WERI-Rb-1 (cell line): ENCODE results near the gene MAPKAP1.

Source experiments
- DNase-seq: peaks from one replicate; pipeline ENCODE4 v3.0.0-alpha.2; 2020
- H3K27ac ChIP-seq: fragments of 250-450 bp; sonication (Bioruptor Pico); 2 replicates; pipeline ENCODE4 v1.5.1; 2020; ENCODE audit warnings: mild to moderate bottlenecking, moderate library complexity
- H3K27me3 ChIP-seq: fragments of 250-450 bp; sonication (Bioruptor Pico); 2 replicates; pipeline ENCODE4 v1.5.1; 2021; ENCODE audit warnings: mild to moderate bottlenecking, low read depth, moderate library complexity; ENCODE audit not compliant: insufficient read depth, severe bottlenecking
- H3K36me3 ChIP-seq: fragments of 250-450 bp; sonication (Bioruptor Pico); 2 replicates; pipeline ENCODE4 v1.5.1; 2020; ENCODE audit warnings: mild to moderate bottlenecking, moderate library complexity
- H3K4me3 ChIP-seq: 2 replicates; pipeline ENCODE4 v1.5.1; 2011; ENCODE audit warnings: low read depth, mild to moderate bottlenecking, control low read depth, low read length
- H3K9me3 ChIP-seq: fragments of 250-450 bp; sonication (Bioruptor Pico); 2 replicates; pipeline ENCODE4 v1.5.1; 2021; ENCODE audit warnings: mild to moderate bottlenecking, moderate library complexity; ENCODE audit not compliant: severe bottlenecking
- TF ChIP-seq, protein P1 (sequence below): IDR thresholded peaks from 2 replicates; pipeline ENCODE4 v1.5.1; 2011; ENCODE audit warnings: low read depth, mild to moderate bottlenecking, control low read depth, inconsistent platforms, low read length

Gene MAPKAP1

DNA sequence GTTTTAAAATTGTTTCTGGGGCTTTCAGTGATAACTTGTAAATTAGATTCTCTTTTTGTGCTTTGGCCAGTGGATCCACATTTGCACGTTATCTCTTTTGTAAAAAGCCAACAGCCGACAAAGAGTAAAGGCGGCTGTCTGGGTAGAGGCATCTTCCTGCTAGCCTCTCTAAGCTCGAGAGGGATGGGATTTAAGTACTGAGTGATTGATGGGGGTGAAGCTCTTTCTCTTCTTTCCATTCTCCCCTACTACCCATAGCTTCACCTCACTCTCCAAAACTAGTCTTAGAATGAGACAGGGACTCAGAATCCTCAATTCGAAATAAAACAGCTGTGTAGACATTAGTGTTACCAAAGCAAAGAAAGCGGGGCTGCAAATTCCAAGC lies 43.6 kb upstream of the MAPKAP1 start:
- H3K27ac ChIP-seq: peak overlapping the region; percentile 52
- peak; percentile 43 for DNase-seq
- H3K27me3 ChIP-seq: no peaks in the 10 kb centered on the region
- no peaks in the 10 kb centered on the region for H3K9me3 ChIP-seq
- TF ChIP-seq, protein P1, sequence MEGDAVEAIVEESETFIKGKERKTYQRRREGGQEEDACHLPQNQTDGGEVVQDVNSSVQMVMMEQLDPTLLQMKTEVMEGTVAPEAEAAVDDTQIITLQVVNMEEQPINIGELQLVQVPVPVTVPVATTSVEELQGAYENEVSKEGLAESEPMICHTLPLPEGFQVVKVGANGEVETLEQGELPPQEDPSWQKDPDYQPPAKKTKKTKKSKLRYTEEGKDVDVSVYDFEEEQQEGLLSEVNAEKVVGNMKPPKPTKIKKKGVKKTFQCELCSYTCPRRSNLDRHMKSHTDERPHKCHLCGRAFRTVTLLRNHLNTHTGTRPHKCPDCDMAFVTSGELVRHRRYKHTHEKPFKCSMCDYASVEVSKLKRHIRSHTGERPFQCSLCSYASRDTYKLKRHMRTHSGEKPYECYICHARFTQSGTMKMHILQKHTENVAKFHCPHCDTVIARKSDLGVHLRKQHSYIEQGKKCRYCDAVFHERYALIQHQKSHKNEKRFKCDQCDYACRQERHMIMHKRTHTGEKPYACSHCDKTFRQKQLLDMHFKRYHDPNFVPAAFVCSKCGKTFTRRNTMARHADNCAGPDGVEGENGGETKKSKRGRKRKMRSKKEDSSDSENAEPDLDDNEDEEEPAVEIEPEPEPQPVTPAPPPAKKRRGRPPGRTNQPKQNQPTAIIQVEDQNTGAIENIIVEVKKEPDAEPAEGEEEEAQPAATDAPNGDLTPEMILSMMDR: no peak
- H3K36me3 ChIP-seq: peaks cover 33% of the 10 kb centered on the region
- peak overlapping the region; percentile 27 for H3K4me3 ChIP-seq

DNA sequence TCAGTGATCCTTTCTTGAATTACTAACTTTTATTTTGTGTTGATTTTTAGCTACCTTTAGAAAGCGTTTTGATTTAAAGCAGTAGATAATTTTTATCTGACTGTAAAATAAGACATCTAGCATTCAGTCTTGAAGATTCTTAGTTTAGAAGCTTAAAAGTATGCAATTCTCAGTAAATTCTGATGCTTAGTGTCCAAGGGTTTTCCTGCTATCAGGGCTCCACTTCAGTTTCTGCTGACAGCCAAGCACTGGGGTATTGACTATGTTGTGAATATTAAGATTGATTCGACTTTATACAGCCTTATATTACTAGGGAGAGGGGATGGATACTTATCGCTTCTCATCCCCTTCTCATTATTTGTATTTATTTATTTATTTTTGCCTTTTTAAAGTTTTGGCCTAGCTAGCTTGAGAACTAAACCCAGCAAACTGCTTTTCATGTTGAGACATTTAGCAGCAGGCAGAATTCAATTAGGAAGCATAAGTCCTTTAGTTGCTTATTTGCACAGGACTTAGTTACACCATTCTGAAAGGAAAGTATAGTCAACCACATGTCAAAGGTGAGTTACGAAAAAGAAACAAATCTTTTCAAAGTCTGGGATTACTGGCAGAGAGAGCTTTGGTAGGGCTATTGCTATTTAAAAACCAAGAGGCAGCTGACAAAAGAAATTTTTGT lies 43.1 kb upstream of the MAPKAP1 start:
- peak overlapping the region; percentile 52 for H3K27ac ChIP-seq
- H3K36me3 ChIP-seq: peaks cover 33% of the 10 kb centered on the region
- TF ChIP-seq, protein P1: no peak
- DNase-seq: no peak
- peak overlapping the region; percentile 73 for H3K4me3 ChIP-seq
- H3K27me3 ChIP-seq: no peaks in the 10 kb centered on the region
- no peaks in the 10 kb centered on the region for H3K9me3 ChIP-seq

GRCh38 chr9:125749287-125749935 lies 42.4 kb upstream of the MAPKAP1 start:
- no peak overlapping the region; the same call in 1 of the 2 replicates for H3K27ac ChIP-seq
- DNase-seq: no peak
- H3K9me3 ChIP-seq: no peaks in the 10 kb centered on the region
- H3K4me3 ChIP-seq: peak overlapping the region; percentile 73
- H3K27me3 ChIP-seq: no peaks in the 10 kb centered on the region
- TF ChIP-seq, protein P1: no peak
- peaks cover 33% of the 10 kb centered on the region for H3K36me3 ChIP-seq

DNA sequence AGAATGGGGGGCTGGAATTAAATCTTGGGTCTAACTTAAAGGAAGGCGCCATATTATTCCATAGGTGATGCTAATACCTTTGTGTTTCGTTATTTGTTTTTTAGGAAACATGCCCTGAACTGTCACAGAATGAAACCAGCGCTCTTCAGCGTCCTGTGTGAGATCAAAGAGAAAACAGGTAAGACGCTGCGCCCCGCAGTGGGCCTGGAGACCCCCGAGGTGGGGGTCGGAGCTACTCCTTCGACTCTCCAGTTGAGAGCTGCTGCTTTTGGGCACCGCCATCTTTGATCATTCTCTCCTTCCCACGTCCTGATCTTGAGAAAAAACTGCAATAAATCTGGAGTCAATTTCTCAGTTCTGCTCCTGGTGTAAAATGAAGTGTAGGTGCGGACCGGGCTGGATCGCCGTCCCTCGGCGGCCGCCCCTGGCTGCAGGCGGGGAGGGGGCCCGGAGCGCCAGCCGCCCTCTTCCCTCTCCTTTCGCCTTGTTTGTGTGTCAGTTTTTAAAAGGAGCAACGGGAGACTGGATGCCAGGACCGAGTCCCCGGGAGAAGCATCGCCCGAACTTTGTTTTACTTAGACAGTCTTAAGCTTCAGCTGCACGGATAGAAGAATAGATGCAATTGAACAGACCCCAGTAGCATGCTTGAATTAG lies 41.6 kb upstream of the MAPKAP1 start:
- H3K36me3 ChIP-seq: peaks cover 26% of the 10 kb centered on the region
- no peaks in the 10 kb centered on the region for H3K27me3 ChIP-seq
- DNase-seq: no peak
- H3K9me3 ChIP-seq: no peaks in the 10 kb centered on the region
- peak overlapping the region; percentile 73 for H3K4me3 ChIP-seq
- peak overlapping the region; percentile 85 for H3K27ac ChIP-seq
- TF ChIP-seq, protein P1: no peak

DNA sequence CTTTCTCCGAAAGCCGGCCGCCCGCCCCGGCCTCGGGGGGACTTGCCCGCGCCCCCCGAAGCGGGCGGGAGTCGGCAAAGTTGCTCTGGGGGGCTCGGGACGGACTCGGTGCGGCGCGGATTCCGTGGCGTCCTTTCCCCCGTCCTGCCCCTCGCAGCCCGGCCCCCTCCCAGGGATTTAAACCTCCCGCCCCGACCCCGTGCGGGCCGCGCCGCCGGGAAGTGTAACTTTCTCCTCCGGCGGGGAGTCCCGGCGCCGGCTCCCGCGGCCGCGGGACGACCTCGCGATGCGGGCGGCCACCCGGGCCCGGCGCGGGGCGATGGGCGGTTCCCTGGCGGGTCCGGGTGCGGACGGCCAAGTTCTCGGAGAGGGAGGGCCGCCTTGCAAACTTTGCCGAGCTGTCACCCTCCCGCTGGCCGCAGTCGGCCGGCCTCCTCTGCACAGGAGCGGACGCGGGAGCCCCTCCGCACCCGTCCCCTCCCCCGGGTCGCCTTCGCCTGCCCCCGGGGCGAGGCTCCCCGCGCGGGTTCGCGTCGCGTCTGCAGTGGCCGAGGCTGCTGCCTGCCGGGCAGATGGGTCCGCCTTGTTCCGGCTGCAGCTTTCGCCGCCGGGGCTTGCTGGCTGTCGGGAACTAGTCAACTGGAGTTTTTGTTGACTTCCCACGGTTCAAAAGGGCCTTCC lies 40.9 kb upstream of the MAPKAP1 start:
- H3K27ac ChIP-seq: peak overlapping the region; percentile 85
- TF ChIP-seq, protein P1: no peak
- H3K27me3 ChIP-seq: no peaks in the 10 kb centered on the region
- H3K36me3 ChIP-seq: peaks cover 26% of the 10 kb centered on the region
- H3K4me3 ChIP-seq: peak overlapping the region; percentile 73
- H3K9me3 ChIP-seq: no peaks in the 10 kb centered on the region
- DNase-seq: peak; percentile 39
